ENCODE results near the gene PDHA2.
"Not testable (repeated sequence)": the region's sequence is repeated elsewhere in the genome, so short reads cannot be mapped to it uniquely, and the experiment has no call there.

Gene PDHA2

GRCh38 chr4:95839891-95840290, at the start of gene PDHA2:
Gene PDHA2, plus strand, starts transcription at chr4:95840093. Its CDS starts 58 bp downstream, at chr4:95840151.
- no peak for DNase-seq (ENCODE audit: low spot score)

- no peak for DNase-seq (ENCODE audit: low spot score)
Observed at GRCh38 chr4:95798003-95798402, 41.9 kb upstream of the PDHA2 start.

GRCh38 chr4:95798727-95799126, 41.2 kb upstream of the PDHA2 start:
- DNase-seq (ENCODE audit: low spot score) = no peak

DNA sequence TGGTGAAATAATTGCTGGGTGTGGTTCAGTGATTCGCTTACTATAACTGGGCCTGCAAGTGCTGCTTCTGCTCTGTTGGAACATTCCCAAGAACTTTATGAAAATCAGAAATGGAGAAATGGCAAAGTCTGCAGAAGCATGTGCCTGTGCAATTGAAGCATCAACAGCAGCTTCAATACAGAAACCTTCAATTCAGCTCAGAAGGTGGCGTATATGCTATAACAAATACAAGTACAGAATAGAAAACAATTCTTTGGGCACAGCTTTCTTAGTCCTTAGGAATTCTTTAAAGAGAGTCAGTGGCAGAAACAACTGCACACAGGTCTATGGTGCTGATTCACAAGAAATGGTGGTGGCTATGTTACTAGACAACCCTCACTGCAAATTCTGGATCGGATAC, 18.0 kb upstream of the PDHA2 start:
- no peak for DNase-seq (ENCODE audit: low spot score)

DNA sequence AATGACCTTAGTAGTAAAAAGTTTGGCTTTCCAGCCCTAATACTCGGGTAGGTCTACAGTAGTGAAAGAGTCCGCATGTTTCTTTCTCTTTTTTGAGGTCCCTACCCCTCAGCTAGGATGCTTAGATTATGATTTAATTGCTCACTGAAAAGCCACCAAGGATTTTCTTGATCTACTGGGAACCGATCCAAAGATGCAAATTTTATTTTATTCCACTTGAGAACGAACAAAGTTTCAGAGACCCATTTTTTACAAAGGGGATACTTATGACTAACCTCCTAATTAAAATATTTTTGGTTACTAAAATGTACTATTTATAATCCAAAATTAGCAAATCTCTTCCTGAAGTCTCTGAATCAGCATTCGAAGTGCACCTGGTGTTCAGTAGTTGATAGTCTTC, 14.3 kb upstream of the PDHA2 start:
- DNase-seq (ENCODE audit: low spot score) = no peak

DNA sequence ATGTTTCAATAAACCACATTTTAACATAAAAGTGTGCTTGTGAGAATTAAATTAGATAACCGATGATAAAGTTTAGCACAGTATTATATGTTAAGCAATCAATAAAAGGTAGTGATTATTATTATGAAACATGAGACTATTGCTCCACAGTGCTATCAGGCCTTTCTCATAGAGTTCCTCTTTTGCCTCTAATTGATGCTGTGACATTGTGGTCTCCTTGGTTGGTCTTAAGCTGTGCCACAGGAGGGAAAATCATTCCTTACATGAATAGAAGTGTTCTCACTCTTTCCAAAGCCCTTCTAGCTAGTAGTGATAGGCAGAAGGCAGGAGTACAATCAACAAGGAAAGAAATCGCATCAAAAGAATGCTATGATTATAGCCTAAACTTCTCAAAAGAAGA, 9.2 kb upstream of the PDHA2 start:
- no peak for DNase-seq (ENCODE audit: low spot score)

DNA sequence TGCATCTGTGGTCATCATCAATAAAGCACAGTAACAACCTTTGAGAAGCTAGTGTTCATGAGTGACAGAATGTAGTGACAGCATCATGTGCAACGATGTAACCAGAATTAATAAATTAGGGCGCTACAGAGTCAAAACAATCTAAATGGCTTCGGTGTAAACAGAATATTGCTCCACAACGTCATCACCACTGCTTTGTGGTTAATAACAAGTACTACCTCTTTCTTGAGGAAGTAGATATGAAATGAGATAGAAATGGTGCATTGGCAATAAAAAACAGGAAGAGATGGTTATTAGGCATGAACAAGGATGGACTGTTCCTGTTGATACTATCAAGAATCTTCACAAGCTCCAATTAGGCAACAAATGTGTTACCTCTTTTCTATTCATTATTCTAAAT, 8.7 kb upstream of the PDHA2 start:
- DNase-seq (ENCODE audit: low spot score) = no peak

DNA sequence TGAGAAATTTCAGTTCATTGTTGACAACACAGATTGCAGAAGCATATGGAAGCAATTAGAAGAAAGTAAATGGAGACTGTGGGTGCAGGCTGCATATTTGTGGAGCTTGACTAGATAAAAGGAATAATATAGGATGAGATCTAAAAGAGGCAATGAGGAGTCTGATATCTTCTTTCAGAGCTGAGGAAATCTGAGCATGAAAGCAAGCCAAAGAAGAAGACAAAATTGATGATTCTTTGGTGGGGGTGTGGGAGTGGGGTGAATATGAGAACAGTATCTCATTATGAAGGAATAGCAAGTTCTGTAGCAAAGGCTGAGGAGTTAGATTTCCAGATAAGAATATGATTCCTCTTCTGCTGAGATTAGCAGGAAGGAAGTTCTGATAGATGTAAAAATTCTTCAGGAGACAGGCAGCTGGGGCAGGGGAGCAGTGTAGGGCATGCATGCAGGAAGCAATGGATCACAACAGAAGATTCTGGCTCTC, 6.1 kb upstream of the PDHA2 start:
- DNase-seq (ENCODE audit: low spot score) = no peak

- DNase-seq (ENCODE audit: low spot score) = no peak
Observed at GRCh38 chr4:95835672-95836071, 4.2 kb upstream of the PDHA2 start.

- DNase-seq (ENCODE audit: low spot score) = no peak
Observed at GRCh38 chr4:95838192-95838591, 1.7 kb upstream of the PDHA2 start.

DNA sequence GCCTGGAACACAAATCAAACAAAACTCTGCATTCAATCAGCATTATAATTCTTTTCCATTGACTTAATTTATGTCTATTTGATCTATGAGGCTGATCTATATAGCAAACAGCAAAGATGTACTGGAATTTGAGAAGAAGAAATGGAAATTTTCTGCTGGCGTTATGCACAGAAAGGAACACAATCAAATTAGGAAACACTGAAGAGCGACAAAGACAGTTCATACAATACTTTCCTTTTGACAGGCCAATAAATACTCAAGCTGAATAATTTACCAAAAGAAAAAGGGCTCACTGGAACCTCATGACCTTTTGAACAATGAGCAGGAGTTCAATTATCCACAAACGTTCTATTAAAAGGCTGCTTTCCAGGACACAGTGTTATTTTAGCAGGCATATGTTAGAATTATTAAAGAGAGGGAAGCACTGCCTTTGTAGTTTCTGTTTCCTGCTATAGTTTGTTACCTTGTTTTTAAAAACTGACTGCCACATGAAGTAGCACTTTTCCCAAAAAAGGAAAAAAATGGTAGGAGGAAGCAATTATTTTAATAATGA, 8.1 kb downstream of the PDHA2 start:
- no peak for DNase-seq (ENCODE audit: low spot score)

DNA sequence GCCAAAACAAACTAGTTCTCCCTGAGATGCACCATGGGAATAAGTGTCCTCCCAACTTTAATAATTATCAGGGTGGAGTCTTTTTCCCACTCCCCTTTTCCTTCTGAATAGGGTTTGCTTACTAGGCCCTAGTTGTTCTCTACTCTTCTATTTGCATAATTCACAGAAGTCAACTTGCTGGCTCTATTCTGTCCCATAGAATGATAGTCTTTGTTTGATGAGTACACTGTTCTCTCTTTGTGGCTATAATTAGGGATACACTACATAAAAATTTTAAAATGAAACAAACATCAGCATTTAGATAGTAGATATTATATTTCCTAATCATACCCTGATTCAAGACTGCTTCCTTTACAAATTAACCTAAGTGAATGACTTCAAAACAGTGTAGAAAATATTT, 10.3 kb downstream of the PDHA2 start:
- DNase-seq (ENCODE audit: low spot score) = no peak

DNA sequence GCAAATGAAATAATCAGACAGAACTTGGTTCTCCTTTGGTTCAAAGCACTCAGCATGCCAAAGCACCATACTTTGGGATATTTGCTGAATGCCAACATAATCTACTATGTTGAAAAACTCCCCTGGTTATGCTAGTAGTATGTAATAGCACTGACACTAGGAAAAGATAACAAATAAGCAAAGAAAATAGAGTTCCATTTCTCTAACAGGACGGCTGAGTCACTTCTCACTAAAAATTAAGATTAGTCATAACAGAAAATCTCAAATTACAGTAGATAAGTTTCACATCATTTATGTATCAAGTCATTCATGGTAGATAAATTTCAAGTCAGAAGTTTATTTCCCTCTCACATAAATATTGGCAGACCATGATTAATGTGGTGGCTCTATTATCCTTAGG, 17.9 kb downstream of the PDHA2 start:
- no peak for DNase-seq (ENCODE audit: low spot score)

DNA sequence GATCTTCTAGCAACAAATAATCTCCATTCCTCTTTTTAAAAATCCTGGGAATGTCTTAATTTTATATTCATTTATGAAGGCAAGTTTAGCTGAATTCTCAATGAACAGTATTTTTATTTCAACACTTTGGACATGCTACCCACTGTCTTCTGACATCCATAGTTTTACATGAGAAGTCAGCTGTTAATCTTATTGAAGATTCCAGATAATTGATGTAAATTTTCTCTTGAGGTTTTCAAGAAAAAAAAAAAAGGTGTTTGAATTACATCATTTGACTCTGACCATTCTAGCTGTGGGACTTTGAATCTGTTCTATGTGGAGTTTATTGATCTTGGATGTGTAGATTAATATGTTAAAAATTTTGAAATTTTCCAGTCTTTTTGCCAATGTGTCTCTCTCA, 28.0 kb downstream of the PDHA2 start:
- no peak for DNase-seq (ENCODE audit: low spot score)

DNA sequence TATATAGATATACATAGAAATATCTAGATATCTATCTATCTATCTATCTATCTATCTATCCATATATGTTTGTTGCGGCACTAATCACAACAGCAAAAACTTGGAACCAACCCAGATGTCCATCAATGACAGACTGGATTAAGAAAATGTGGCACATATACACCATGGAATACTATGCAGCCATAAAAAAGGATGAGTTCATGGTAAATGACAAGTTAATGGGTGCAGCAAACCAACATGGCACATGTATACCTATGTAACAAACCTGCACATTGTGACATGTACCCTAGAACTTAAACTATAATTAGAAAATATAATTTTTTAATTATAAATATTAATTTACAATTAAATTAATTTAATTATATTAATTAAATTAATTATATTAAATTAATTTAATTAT, 29.5 kb downstream of the PDHA2 start:
- not testable (repeated sequence) for DNase-seq (ENCODE audit: low spot score)

- no peak for DNase-seq (ENCODE audit: low spot score)
Observed at GRCh38 chr4:95869961-95870500, 30.1 kb downstream of the PDHA2 start.

DNA sequence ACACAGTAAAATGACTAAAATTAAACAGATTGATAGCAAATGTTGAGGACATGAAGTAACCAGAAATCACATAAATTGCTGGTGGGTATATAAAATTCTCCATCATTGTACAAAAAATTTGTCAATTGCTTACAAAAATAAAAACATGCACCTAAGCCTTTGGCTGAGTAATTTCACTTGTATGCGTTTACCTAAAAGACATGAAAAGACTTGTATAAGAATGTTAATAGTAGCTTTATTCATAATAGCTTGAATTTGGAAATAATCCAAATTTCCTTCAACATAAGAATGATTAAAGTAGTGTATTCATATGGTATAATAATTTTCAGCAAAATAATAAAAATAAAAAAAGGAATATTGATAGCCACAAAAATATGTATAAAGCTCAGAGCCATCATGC, 37.7 kb downstream of the PDHA2 start:
- no peak for DNase-seq (ENCODE audit: low spot score)

DNA sequence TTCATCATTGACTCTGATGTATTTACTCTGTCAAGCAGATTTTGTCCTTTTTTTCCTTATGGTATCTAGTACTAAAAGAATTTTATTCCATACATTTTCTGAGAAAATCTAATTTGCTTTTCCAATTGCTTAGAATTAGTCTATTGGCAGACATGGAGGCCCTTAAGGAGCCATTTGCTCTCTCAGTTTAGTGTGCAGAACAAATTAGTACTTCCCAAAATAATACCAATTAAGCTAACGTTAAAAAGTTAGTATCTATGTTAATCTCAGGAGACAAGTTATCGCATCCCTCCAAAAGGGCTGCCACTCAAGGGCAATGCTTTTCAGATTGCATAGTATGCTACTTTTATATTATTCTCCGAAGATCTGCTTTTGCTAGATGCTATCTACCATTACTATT, 47.7 kb downstream of the PDHA2 start:
- no peak for DNase-seq (ENCODE audit: low spot score)

DNA sequence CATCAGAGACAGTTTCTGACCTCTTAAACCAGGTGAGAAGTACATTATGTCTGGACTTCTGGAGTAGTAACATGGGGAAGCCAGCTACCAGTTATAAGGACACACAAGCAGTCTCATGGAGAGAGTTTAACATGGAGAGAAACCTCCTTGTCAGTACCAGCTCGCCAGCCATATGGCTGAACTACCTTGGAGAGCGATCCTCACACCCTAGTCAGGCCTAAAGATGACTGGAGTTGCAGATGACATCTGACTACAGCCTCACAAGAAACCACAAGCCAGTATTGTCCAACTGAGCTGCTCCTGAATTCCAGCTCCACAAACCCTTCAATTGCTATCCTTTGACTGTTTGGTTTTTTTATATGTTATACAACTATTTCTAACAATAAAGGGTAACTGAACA, 49.8 kb downstream of the PDHA2 start:
- no peak for DNase-seq (ENCODE audit: low spot score)

Data from ecto neural progenitor cell (in vitro differentiated cells).